Loucy (cell line): ENCODE measurements around the gene INTS2.

Source experiments
- CTCF ChIP-seq: fragments of 200-600 bp; sonication (generic); conservative IDR thresholded peaks from 2 replicates; pipeline ENCODE4 v1.5.1; 2014; ENCODE audit warnings: mild to moderate bottlenecking, antibody characterized with exemption, low read length
- EZH2phosphoT487 ChIP-seq: fragments of 200-600 bp; IDR thresholded peaks from 2 replicates; pipeline ENCODE4 v1.6.1; 2018; ENCODE audit warnings: antibody characterized with exemption, mild to moderate bottlenecking, moderate library complexity, borderline replicate concordance

- no peak for TF ChIP-seq EZH2phosphoT487
- no peak for TF ChIP-seq CTCF
Measured at GRCh38 chr17:61817452-61817851, 110.3 kb downstream of the INTS2 start.
